Effector memory CD8-positive, alpha-beta T cell (primary cell): ENCODE data around the gene FSTL5.

Source experiments
- ATAC-seq: fragments of 150-1000 bp; cut with Tn5 transposase; replicated peaks from 2 replicates; pipeline ENCODE4 v1.10.0; 2021; ENCODE audit warnings: mild to moderate bottlenecking, moderate library complexity
- DNase-seq, 3 experiments: peaks; one replicate each; pipeline ENCODE4 v3.0.0; 2021
- H3K27ac Mint-ChIP-seq, 2 donors: one replicate each; pipeline ENCODE4 v1.8.0; 2022; ENCODE audit warnings: mild to moderate bottlenecking in 2 of 2, mixed read lengths in 2 of 2, moderate library complexity in 2 of 2
- H3K27me3 Mint-ChIP-seq, 2 donors: one replicate each; pipeline ENCODE4 v1.8.0; 2022; ENCODE audit warnings: mixed read lengths in 2 of 2
- H3K36me3 Mint-ChIP-seq: one replicate; pipeline ENCODE4 v1.8.0; 2022; ENCODE audit warnings: mild to moderate bottlenecking, moderate library complexity, mixed read lengths; ENCODE audit not compliant: insufficient read depth
- H3K4me1 Mint-ChIP-seq, 2 donors: one replicate each; pipeline ENCODE4 v1.8.0; 2022; ENCODE audit warnings: low read depth in 2 of 2, mixed read lengths in 2 of 2
- H3K4me3 Mint-ChIP-seq, 2 donors: one replicate each; pipeline ENCODE4 v1.8.0; 2022; ENCODE audit warnings: mild to moderate bottlenecking in 2 of 2, mixed read lengths in 2 of 2, moderate library complexity in 2 of 2
- H3K9me3 Mint-ChIP-seq, 2 donors: one replicate each; pipeline ENCODE4 v1.8.0; 2022; ENCODE audit warnings: mixed read lengths in 2 of 2

FSTL5 gene

DNA sequence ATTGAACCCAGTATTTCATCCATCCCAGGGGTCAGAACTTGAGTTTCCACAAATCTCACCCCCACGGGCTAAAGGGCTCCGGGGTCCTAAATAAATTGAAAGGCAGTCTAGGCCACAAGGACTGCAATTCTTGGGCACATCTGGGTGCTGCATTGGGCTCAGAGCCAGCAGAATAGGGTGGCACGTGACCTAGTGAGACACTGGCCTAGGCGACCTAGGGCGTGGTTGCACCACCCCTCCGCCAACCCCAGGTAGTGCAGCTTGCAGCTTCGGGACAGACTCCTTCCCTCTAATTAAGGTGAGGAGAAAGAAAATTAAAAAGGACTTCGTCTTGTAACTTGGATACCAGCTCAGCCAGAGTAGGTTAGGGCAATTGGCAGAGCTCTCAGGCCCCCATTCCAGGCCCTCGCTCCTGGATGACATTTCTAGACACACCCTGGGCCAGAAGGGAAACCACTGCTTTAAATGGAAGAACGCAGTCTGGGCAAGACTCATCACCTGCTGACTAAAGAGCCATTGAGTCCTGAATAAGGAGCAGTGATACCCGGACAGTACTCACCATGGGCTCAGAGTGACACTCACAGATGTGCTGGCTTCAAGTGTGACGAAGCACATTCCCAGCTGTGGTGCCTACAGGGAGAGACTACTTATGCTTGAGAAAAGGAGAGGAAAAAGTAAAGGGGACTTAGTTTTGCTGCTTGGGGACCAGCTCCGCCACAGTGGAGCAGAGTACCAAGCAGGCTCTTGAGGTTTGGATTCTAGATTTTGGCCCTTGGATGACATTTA, 735.4 kb downstream of the FSTL5 start:
- no peak for ATAC-seq
- no peak for DNase-seq
- no peak overlapping the region for H3K27ac Mint-ChIP-seq
- no peaks in the 10 kb centered on the region for H3K4me1 Mint-ChIP-seq
- peaks cover 7 to 8% of the 10 kb centered on the region in 2 donors for H3K9me3 Mint-ChIP-seq
- no peaks in the 10 kb centered on the region for H3K27me3 Mint-ChIP-seq
- H3K4me3 Mint-ChIP-seq = no peak overlapping the region
- H3K36me3 Mint-ChIP-seq = no peaks in the 10 kb centered on the region

DNA sequence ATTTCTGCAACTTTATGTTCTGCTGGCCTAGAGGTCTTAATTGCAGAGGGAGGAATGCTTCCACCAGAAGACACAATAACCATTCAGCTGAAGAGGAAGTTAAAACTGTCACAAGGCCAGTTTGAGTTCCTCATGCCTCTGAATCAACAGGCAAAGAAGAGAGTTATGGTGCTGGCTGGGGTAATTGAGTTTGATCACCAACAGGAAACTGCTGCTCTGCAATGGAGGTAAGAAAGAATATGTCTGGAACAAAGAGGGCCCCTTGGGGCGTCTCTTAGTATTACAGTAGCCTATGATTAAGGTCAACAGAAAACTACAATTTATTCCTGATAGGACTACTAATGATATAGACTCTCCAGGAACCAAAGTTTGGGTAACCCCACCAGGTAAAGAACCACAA, 744.0 kb downstream of the FSTL5 start:
- peaks cover 7 to 8% of the 10 kb centered on the region in 2 donors for H3K9me3 Mint-ChIP-seq
- no peak overlapping the region for H3K27ac Mint-ChIP-seq
- no peaks in the 10 kb centered on the region for H3K27me3 Mint-ChIP-seq
- H3K4me3 Mint-ChIP-seq = no peak overlapping the region
- DNase-seq (no peak), ATAC-seq (no peak)
- no peaks in the 10 kb centered on the region for H3K4me1 Mint-ChIP-seq
- peaks cover 3% of the 10 kb centered on the region for H3K36me3 Mint-ChIP-seq

DNA sequence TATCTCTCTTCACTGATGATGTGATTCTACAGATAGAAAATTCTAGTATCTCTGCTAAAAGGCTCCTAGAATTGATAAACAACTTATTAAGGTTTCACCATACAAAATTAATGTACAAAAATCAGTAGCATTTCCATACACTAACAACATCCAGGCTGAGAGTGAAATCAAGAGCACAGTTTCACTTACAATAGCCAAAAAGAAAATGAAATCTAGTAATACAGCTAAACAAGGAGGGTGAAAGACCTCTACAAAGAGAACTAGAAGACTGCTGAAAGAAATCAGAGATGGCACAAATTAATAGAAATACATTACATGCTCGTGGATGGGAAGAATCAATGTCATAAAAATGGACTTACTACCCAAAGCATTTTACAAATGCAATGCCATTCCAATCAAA, 751.9 kb downstream of the FSTL5 start:
- no peak overlapping the region for H3K27ac Mint-ChIP-seq

DNA sequence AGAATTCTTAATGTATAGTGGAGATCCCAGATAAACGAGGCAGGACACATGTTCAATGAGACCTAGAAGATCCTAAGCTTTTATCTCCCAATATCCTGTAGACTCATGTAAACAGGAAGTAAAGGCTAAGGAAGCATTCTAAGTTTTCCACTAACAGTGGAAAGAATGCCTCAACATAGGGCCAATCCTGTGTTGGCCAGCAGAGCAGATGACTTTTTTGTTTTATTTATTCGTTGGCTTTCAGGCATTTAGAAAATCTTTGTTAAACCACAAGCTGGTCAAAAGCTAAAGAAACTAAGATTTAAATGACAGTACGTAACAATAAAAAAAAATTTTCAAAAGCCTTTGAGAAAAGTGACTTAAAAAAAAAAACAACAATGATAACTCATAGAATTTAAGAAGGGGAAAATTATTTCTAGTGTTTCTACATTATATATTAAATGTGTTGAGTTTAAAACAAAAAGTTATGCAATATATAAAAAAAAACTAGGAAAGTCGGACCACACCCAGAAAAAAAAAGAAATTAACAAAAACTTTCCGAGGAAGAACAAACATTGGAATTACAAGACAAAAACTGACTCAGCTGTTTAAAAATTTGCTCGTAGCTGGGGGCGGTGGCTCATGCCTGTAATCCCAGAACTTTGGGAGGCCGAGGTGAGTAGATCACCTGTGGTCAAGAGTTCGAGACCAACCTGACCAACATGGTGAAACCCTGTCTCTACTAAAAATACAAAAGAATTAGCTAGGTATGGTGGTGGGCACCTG, 759.3 kb downstream of the FSTL5 start:
- no peak overlapping the region for H3K4me3 Mint-ChIP-seq
- no peak for DNase-seq
- no peaks in the 10 kb centered on the region for H3K36me3 Mint-ChIP-seq
- no peak overlapping the region for H3K27ac Mint-ChIP-seq
- ATAC-seq = no peak
- H3K9me3 Mint-ChIP-seq = peaks cover 6 to 15% of the 10 kb centered on the region in 2 donors
- no peaks in the 10 kb centered on the region for H3K27me3 Mint-ChIP-seq
- H3K4me1 Mint-ChIP-seq = no peaks in the 10 kb centered on the region

More for the DNA sequence above, 751.9 kb downstream of the FSTL5 start:
- ATAC-seq = no peak
- Mint-ChIP-seq H3K36me3 (no peaks in the 10 kb centered on the region), H3K9me3 (peaks cover 15 to 22% of the 10 kb centered on the region in 2 donors), H3K27me3 (no peaks in the 10 kb centered on the region), H3K4me1 (no peaks in the 10 kb centered on the region), H3K4me3 (no peak overlapping the region)
- no peak for DNase-seq

DNA sequence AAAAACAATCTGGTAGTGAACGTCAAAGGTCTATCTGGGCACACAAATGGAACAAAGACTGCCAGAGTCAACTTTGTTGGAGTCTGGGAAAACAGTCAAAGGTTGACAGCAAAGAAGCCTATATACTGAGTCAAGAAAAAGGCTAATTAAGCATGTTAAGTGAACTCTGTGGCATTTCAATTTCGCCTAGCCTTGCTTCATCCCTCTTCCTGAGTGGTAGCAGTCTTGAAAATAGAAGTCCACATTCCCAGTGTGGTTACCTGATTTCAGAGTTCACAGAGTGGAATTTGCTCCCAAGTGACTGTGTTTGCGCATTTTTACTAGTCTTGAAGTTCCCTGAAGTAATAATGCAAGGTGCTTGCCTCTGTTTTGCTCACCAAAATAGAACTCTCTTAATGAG, 760.0 kb downstream of the FSTL5 start:
- Mint-ChIP-seq H3K9me3 (peaks cover 7 to 15% of the 10 kb centered on the region in 2 donors), H3K4me3 (no peak overlapping the region), H3K36me3 (no peaks in the 10 kb centered on the region), H3K4me1 (no peaks in the 10 kb centered on the region), H3K27me3 (no peaks in the 10 kb centered on the region), H3K27ac (no peak overlapping the region)
- ATAC-seq (no peak), DNase-seq (no peak)

DNA sequence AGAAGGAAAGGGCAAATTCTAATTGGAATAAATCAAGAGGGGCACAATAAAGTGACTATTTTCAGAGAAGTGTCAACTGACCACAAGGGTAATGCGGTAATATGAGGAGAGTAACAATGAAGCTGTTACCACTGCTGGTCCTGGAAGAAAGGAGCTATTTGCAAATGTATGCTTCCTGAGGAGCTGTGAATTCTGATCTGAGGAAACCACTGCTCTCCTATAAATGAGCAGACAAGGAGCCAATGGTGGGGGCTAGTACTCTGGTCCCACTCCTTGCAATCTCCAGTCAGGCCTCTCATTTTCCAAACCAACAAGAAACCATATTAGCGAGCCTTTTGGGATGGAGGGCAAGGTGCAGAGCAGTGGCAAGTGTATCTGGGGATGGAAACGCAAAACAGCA, 770.2 kb downstream of the FSTL5 start:
- H3K9me3 Mint-ChIP-seq = peaks cover 6 to 14% of the 10 kb centered on the region in 2 donors
- ATAC-seq = no peak
- no peak overlapping the region for H3K4me3 Mint-ChIP-seq
- no peaks in the 10 kb centered on the region for H3K4me1 Mint-ChIP-seq
- no peak for DNase-seq
- H3K27ac Mint-ChIP-seq = no peak overlapping the region
- H3K36me3 Mint-ChIP-seq = no peaks in the 10 kb centered on the region
- no peaks in the 10 kb centered on the region for H3K27me3 Mint-ChIP-seq

DNA sequence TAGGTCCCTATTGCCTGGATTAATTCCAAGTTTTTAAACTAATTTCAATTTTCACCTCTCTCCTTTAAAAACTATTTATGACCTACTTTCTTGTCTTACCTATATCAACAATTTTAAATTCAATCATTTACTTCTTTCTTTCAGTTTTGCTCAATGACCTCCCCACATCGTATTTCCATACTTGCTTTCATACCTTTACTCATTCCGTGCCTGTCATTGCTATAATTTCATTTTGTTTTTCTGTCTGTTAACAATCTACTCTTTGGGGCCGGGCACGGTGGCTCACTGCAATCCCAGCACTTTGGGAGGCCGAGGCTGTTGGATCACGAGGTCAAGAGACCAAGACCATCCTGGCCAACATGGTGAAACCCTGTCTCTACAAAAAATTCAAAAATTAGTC, 781.1 kb downstream of the FSTL5 start:
- H3K36me3 Mint-ChIP-seq = no peaks in the 10 kb centered on the region
- H3K4me3 Mint-ChIP-seq = no peak overlapping the region
- no peaks in the 10 kb centered on the region for H3K27me3 Mint-ChIP-seq
- peaks cover 5 to 9% of the 10 kb centered on the region in 2 donors for H3K9me3 Mint-ChIP-seq
- DNase-seq = no peak
- no peak for ATAC-seq
- no peaks in the 10 kb centered on the region for H3K4me1 Mint-ChIP-seq
- no peak overlapping the region for H3K27ac Mint-ChIP-seq

DNA sequence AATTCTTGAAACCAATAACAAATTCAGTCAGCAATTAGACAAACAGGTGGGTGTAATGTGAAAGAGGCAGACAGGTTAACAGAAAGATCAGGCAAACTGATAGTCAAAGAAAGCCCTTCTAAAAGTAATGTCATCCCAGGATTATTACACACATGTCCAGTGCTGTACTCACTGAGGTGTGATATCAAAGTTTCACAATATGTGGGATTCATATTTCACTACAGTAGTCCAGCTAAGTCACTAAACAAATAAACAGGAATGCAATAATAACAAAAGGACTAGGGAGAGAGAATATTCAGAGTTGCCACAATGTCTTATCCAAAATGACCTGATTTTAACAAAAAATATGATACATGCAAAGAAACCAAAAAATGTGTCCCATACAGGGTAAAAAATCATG, 787.5 kb downstream of the FSTL5 start:
- ATAC-seq (no peak), DNase-seq (no peak)
- no peak overlapping the region for H3K4me3 Mint-ChIP-seq
- H3K4me1 Mint-ChIP-seq = no peaks in the 10 kb centered on the region
- H3K27ac Mint-ChIP-seq = no peak overlapping the region
- H3K9me3 Mint-ChIP-seq = peaks cover 5 to 24% of the 10 kb centered on the region in 2 donors
- H3K36me3 Mint-ChIP-seq = peaks cover 3% of the 10 kb centered on the region
- H3K27me3 Mint-ChIP-seq = no peaks in the 10 kb centered on the region

DNA sequence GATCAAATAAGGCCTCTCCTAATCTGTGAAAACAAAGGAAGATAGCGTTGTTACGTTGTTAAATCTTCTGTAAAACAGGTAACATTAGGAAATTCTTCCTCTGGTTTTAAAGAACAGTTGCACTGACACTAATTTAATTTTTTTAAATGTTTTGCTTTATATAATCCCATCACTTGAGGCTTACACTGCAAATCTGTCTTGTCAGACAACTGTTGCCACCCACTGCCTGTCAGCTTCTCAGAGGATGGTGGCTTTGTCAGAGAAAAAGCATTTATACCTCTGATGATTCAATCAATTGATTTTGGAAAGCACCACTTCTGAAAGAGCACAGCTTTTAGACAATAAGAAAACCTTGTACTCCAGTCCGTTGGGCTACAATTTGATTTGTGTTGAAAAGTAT, 799.1 kb downstream of the FSTL5 start:
- Mint-ChIP-seq H3K27me3 (no peaks in the 10 kb centered on the region), H3K4me3 (no peak overlapping the region), H3K9me3 (peaks cover 0 to 3% of the 10 kb centered on the region in 2 donors), H3K36me3 (no peaks in the 10 kb centered on the region), H3K27ac (no peak overlapping the region), H3K4me1 (no peaks in the 10 kb centered on the region)
- ATAC-seq (no peak), DNase-seq (no peak)

DNA sequence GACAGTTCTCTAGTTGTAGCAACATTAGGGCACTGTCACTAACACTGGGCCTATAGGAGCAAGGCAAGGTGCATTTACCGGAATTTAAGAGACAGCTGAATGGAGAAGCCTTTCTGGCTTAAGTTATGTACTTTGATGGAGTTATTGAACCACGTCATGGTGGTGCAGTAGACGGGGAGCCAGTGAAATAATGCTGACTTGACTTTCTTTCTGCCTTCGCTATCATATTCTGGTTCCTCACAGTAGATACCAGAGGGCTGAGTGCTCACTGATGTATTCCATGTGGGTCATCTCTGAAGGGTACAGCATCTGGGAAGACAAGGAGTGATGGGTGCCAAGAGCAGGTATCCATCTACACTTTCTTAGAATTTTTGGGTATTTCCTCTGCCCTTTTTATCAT, 802.8 kb downstream of the FSTL5 start:
- Mint-ChIP-seq H3K27ac (no peak overlapping the region), H3K4me1 (no peaks in the 10 kb centered on the region), H3K36me3 (no peaks in the 10 kb centered on the region), H3K4me3 (no peak overlapping the region), H3K9me3 (peaks cover 0 to 8% of the 10 kb centered on the region in 2 donors), H3K27me3 (no peaks in the 10 kb centered on the region)
- DNase-seq (no peak), ATAC-seq (no peak)

DNA sequence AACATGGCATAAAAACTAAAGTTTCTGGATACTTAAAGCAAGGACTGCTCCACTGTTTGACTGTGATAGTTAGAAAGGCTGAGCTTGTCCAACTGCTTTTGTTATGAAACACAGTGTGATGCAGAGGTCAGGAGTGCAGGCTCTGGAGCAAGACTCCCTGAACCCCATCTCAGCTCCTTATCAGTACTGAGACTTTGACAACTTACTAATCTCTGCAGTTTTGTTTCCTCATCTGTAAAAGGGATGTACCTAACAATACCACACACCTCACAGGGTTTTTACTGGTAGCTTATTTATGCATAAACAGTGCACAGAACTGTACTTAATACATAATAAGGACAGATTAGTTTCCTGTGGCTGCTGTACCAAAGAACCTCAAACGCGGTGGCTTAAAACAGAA, 804.3 kb downstream of the FSTL5 start:
- Mint-ChIP-seq H3K27me3 (no peaks in the 10 kb centered on the region), H3K27ac (no peak overlapping the region), H3K4me1 (no peaks in the 10 kb centered on the region), H3K36me3 (no peaks in the 10 kb centered on the region), H3K4me3 (no peak overlapping the region), H3K9me3 (peaks cover 1 to 8% of the 10 kb centered on the region in 2 donors)
- DNase-seq (no peak), ATAC-seq (no peak)

DNA sequence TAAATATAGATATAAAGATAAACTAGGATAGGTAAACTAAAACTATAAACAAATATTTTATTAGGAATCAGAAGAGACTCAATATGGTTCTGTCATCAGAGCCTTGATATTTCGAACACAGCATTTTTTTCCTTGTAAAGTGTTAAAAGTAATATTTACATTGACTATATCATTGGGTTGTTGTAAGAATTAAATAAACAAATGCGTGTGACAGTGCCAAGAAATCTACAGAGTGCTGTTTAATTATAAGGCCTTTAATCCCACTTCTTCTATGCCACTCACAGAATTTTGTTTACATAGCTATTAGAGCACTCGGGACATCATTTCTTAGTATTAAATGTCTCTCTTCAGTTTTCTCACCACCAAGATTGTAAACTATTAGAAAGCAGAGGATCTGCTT, 807.4 kb downstream of the FSTL5 start:
- no peak overlapping the region for H3K4me3 Mint-ChIP-seq
- H3K27ac Mint-ChIP-seq = no peak overlapping the region
- no peak for DNase-seq
- no peaks in the 10 kb centered on the region for H3K27me3 Mint-ChIP-seq
- no peaks in the 10 kb centered on the region for H3K4me1 Mint-ChIP-seq
- ATAC-seq = no peak
- no peaks in the 10 kb centered on the region for H3K36me3 Mint-ChIP-seq
- peaks cover 12 to 17% of the 10 kb centered on the region in 2 donors for H3K9me3 Mint-ChIP-seq

DNA sequence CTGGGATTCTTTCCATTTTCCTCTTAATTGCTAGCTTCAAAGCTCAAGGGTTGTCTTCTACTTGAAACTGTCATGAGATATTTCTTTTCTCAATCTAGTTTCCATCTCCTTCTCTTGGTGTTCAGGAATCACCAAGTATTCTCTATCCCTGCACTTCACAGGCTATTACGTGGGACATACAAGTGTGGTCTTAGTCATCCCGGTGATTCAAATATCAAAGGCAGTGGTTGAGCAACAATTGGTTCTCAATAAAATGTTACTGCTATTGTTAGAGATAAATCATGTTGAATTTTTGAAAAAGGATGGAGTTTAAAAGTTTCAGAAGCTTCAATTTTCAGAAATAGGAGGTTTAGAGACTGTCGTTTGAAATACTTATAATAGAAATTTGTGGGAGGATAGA, 812.9 kb downstream of the FSTL5 start:
- H3K36me3 Mint-ChIP-seq = no peaks in the 10 kb centered on the region

DNA sequence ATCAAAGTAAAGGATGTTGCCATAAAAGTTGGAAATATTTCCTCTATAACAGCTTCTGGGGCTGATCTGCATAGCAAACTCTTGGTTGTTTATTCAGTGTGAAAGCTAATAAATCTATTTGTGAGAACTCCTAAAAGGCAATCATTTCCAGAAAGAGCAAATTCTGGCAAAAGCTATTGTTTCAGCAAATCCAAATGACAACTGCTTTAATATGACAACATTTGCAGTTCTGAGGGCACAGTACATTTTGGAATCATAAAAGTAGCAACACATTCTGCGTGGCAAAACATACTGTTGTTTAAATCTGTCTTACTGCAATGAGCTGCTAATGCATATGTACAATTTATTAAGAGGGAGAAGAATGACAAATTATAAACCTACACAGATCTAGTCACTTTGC, 818.1 kb downstream of the FSTL5 start:
- Mint-ChIP-seq H3K36me3 (no peaks in the 10 kb centered on the region), H3K27ac (no peak overlapping the region), H3K27me3 (no peaks in the 10 kb centered on the region), H3K4me1 (no peaks in the 10 kb centered on the region), H3K9me3 (peaks cover 10 to 16% of the 10 kb centered on the region in 2 donors), H3K4me3 (no peak overlapping the region)
- ATAC-seq (no peak), DNase-seq (no peak)

More for the DNA sequence above, 812.9 kb downstream of the FSTL5 start:
- DNase-seq (no peak), ATAC-seq (no peak)
- H3K4me3 Mint-ChIP-seq = no peak overlapping the region
- no peak overlapping the region for H3K27ac Mint-ChIP-seq
- H3K9me3 Mint-ChIP-seq = peaks cover 11 to 17% of the 10 kb centered on the region in 2 donors
- no peaks in the 10 kb centered on the region for H3K4me1 Mint-ChIP-seq
- no peaks in the 10 kb centered on the region for H3K27me3 Mint-ChIP-seq
